NCI-H1694 (cell line): ENCODE measurements around the gene IL9R.
"Not testable (repeated sequence)": the region's sequence is repeated elsewhere in the genome, so short reads cannot be mapped to it uniquely, and the experiment has no call there.

Source experiments
- DNase-seq: peaks from one replicate; lab custom pipeline; 2025; lab: John Stamatoyannopoulos, UW

IL9R gene, protein sequence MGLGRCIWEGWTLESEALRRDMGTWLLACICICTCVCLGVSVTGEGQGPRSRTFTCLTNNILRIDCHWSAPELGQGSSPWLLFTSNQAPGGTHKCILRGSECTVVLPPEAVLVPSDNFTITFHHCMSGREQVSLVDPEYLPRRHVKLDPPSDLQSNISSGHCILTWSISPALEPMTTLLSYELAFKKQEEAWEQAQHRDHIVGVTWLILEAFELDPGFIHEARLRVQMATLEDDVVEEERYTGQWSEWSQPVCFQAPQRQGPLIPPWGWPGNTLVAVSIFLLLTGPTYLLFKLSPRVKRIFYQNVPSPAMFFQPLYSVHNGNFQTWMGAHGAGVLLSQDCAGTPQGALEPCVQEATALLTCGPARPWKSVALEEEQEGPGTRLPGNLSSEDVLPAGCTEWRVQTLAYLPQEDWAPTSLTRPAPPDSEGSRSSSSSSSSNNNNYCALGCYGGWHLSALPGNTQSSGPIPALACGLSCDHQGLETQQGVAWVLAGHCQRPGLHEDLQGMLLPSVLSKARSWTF

DNA sequence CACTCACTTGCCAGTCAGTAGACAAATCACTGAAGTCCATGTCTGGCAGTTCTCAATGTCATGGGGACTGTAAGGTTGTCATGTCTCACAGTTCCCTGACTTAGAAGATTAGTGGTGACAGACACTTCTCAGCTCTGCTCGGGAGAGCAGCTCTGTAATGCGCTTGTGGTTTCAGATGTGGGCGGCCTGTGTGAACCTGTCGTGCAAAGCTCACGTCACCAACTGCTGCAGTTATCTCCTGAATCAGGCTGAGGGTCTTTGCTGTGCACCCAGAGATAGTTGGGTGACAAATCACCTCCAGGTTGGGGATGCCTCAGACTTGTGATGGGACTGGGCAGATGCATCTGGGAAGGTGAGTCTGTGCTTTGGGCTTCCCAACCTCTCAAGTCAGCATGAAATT is at the start of gene IL9R:
TSS of gene IL9R (plus strand) at position 261 of the 400 bp plus-strand sequence. CDS start at position 325, 64 bp downstream.
- DNase-seq, result no peak

- no peak for DNase-seq
Observed at GRCh38 chrX:155949098-155949497, 48.4 kb upstream of the IL9R start.

DNA sequence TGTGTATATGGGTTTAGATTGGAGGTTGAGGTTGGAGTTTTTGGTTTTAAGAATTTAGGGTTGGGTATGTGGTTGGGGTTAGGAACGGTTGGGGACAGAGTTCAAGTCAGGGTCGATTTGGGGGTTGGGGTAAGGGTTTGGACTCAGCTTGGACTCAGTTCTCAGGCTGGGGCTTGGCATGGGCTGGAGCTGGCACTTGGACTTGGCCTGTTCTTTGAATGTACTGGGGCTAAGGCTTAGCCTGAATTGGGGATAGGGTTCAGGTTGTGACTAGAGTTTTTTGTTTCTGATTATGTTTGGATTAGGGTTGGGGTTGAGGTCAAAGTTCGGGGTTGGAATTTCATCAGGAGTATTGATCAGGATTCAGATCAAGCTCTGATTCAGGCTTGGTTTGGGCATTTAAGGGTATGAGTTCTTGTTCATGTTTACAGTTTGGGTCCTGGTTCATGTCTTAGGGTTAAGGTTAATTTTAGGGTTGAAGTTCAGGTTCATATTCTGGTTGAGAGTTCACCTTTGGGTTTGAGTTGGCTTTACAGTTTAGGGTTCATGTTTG is 46.2 kb upstream of the IL9R start:
- DNase-seq, result no peak

DNA sequence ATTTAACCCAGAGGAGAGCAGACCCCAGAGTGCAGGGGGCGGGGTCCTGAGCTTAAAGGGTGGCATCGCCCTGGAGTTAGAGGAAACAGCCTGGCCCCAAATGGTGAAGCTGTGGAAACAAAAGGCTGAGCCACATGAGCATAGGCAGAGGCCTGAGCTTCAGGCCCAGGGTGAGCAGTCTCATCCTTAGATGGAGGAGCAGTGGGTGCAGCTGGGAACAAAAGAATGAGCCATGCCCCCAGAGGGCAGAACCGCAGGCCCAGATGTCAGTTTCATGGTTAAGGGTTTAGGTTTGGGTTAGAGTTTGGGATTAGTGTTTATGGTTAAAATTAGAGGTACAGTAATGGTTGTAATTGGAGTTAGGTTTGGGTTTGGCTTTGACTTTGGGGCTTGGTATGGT is 44.4 kb upstream of the IL9R start:
- DNase-seq, result no peak

DNA sequence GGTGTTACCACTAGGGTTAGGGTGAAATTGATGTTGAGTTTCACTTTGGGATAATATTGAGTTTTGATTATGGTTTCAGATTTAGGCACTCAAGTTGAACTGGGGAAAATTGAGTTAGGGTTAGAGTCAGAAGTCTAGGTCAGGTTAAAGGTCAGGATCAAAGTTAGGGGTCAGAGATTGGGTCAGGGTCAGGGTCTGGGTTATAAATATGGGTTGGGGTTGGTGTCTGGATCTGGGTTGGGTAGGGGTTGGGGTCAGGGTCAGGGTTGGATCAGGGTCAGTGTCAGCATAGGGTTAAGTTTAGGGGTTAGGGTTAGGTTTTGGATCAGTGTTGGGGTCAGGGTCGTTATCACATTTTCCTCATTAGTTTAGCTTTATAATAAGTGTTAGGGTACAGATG is 42.7 kb upstream of the IL9R start:
- no peak for DNase-seq

DNA sequence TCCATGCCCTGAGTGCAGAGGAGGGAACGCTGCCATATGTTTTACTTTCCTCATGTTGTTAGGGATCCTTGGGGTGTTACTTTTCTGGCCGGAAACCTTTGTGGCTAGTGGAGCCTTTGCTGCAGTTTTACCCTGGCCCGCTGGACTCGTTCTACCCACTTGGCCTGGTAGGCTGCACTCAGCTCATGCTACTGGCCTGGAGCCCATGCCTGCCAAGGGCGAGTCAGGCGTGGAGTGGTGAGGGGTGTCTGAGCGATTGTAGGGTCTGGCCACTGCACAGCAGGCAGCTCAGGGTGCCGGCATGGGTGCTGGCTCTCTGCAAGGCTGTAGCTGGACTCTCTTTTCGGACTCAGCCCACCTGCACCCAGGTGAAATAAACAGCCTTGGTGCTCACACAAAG is 41.4 kb upstream of the IL9R start:
- no peak for DNase-seq

GRCh38 chrX:155956649-155957048 is 40.8 kb upstream of the IL9R start:
- DNase-seq, result no peak

- no peak for DNase-seq
Observed at GRCh38 chrX:155957843-155958242, 39.7 kb upstream of the IL9R start.

GRCh38 chrX:155959018-155959587 is 38.4 kb upstream of the IL9R start:
- DNase-seq, result no peak

GRCh38 chrX:155962906-155963305 is 34.6 kb upstream of the IL9R start:
- DNase-seq, result no peak

GRCh38 chrX:155966876-155967275 is 30.6 kb upstream of the IL9R start:
- DNase-seq, result no peak

GRCh38 chrX:155967653-155968325 is 29.7 kb upstream of the IL9R start:
- DNase-seq, result no peak

GRCh38 chrX:155968326-155968661 is 29.2 kb upstream of the IL9R start:
- DNase-seq, result no peak

GRCh38 chrX:155968791-155969190 is 28.7 kb upstream of the IL9R start:
- no peak for DNase-seq

GRCh38 chrX:155971658-155972057 is 25.8 kb upstream of the IL9R start:
- not testable (repeated sequence) for DNase-seq

DNA sequence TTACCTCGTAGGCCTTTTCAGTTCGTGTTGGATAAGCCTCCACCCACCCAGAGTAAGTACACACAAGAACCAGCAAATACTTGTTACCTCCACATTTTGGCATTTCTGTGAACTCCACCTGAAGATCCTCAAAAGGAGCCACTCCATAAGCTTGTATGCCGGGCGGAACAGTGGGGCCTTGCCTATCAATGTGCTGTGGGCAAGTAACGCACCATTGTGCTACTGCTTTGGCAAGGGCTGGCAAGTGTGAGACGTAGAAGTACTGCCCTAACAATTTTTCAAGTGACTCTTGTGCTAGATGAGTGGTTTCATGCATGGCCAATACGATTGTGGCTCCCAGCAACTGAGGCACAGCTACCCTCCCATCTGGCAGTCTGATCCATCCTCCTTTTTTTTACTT is 25.3 kb upstream of the IL9R start:
- DNase-seq, result not testable (repeated sequence)

GRCh38 chrX:155983326-155983725 is 14.2 kb upstream of the IL9R start:
- DNase-seq, result no peak

- no peak for DNase-seq
Observed at GRCh38 chrX:155985208-155985607, 12.3 kb upstream of the IL9R start.

DNA sequence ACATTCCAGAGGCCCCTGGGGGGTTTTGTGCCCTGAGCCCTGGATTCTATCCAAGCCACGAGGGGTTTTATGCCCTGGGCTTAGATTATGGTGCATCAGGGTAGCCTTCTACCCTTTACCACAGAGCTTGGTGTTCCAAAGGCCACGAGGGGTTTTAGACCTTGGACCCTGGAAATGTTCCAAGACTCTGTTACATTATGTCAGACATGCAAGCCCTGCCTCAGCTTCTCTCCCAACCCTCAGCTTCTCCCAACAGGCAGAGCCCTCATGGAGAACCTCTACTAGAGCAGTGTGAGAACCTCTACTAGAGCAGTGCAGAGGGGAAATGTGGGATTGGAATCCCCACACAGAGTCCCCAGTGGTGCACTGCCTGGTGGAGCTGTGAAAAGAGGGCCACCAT is 10.5 kb upstream of the IL9R start:
- not testable (repeated sequence) for DNase-seq

DNA sequence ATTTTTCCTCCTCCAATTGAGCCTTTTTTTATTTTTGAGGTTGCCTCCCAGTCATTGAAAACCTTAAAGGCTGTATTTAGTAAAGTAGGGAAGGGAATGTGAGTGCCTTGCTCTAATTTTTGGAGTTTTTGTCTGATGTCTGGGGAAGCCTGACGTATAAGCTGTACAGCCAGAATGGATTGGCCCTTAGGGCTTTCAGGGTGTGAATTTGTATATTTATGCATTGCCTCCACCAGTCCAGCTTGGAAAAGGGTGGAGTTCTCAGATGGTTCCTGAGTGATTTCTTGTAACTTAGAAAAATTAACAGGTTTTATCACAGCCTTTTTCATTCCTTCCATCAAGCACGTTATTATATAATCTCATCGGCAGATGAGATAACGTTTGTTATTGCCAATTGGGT is 8.6 kb upstream of the IL9R start:
- no peak for DNase-seq

GRCh38 chrX:155993421-155993820 is 4.1 kb upstream of the IL9R start:
- no peak for DNase-seq

- DNase-seq, result no peak
Observed at GRCh38 chrX:155995321-155995875, 2.1 kb upstream of the IL9R start.
